NK-92 (cell line): ENCODE results near the gene DVL2.
"Not testable (repeated sequence)": the region's sequence is repeated elsewhere in the genome, so short reads cannot be mapped to it uniquely, and the experiment has no call there.

Experiments used
- DNase-seq: peaks from one replicate; lab custom pipeline; 2025; ENCODE audit not compliant: unreplicated experiment; lab: John Stamatoyannopoulos, UW

Gene DVL2

GRCh38 chr17:7256766-7257456, 22.6 kb upstream of the DVL2 start:
- no peak for DNase-seq

DNA sequence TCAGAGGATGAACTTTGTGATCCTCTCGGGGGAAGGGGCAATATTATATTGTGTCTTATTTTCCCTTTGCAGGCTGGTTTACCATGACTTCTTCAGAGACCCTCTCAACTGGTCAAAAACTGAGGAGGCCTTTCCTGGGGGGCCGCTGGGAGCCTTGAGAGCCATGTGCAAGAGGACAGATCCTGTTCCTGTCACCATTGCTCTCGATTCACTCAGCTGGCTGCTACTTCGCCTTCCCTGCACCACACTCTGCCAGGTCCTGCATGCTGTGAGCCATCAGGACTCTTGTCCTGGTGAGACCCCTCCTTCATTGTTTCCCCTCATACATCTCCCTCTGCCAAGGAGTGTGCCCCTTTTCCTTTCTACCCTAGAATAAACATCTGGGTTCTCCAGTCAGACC, 20.2 kb upstream of the DVL2 start:
- DNase-seq, result no peak

DNA sequence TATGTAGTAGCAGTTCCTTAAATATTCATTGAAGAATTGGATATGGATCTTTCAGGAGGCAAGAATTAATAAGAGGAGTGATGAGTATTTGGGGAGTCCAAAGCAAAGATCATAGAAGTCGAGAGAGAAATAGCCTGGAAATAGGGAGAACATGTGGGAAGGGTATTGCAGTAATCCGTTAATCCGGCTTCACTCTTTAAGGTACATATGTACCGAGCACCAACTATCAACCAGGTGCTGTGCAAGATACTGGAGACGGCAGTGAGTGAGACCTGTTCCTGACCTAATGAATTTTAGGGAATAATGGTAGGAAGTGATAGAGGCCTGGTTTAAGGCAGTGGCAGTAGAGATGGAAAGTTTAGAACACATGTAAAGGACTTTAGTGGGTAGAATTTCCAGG, 18.8 kb upstream of the DVL2 start:
- DNase-seq, result no peak

DNA sequence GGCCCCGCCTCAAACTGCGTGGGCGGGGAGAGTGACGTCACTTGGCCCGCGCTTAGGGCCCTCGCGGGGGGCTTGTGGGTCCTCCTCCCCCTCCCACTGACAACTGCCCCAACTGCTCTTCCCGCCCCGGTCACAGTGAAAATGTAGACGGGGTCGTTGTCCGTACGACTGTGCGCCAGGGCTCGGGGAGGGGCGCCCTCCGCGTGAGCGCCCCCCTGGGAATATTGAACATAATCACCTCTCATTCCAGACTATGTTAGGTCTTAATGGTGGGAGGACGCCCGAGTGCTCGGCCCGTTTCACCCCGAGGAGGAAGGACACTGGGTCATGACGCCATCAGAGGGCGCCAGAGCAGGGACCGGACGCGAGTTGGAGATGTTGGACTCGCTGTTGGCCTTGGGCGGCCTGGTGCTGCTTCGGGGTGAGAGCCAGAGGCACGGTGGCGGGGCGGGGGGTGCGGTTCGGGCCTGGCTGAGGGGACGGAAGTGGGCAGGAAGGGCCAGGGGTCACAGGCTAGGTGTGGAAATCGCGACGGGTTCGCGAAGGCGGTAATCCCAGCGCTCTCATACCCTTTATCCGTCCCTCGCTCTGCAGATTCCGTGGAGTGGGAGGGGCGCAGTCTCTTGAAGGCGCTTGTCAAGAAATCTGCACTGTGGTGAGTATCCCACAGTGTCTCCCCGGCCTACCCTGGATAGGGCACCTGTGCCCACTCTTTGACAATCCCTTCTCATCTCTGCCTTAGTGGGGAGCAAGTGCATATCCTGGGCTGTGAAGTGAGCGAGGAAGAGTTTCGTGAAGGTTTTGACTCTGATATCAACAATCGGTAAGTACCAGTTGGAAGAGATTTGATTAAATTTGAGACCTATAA, 18.1 kb upstream of the DVL2 start, which contains the start of gene ELP5:
TSS of gene ELP5 (plus strand) at position 40 of the 868 bp plus-strand sequence. CDS start at position 376, 336 bp downstream.
- peak; percentile 7 for DNase-seq

- DNase-seq, result peak; percentile 84
These were observed 17.4 kb upstream of the DVL2 start, which contains the start of gene CTDNEP1 for GRCh38 chr17:7251661-7252175. Gene CTDNEP1 (minus strand): TSS chr17:7251734. CDS start chr17:7251296, 438 bp downstream.

DNA sequence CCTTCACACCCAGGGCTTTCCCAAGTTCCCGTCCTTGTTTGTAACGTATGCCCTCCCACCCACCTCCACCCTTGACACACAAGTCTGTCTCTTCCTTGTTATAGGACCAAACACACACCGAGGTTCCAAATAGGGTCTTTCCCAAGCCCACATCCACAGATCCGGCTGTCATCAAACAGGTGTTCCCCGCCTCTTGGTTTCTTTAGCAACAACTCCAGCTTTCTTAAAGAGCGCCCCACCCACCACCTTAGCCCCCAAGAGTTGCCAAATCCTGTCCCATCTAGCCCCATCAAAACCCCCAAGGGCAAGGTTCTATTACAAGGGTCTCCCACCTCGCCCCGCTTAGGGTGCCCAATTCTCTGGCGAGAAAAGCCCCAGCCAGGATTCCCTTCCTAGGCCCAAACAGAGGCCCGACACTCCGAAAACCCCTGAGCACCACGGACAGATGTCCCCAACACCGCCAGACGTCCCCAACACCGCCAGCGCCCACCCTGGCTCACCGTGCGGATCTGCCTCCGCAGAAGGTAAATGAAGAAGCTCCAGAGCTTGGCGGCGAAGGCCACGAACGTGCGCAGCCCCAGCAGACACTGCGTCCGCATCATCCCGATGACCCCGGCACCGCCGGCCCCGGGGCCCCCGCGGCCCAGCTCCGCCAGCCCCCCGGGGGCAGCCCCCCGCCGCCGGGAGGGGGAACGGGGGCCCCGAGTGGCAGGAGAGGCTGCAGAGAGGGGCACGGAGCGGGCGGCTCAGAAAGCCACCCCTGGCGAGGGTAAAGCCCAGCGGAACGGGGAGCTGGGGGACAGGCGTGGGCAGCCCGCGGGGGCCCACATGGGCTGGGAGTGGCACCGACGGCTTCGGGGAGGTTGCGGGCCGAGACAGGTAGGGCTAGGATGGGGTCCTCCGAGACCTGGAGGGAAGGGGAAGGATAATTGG, 16.6 kb upstream of the DVL2 start:
- DNase-seq, result no peak

DNA sequence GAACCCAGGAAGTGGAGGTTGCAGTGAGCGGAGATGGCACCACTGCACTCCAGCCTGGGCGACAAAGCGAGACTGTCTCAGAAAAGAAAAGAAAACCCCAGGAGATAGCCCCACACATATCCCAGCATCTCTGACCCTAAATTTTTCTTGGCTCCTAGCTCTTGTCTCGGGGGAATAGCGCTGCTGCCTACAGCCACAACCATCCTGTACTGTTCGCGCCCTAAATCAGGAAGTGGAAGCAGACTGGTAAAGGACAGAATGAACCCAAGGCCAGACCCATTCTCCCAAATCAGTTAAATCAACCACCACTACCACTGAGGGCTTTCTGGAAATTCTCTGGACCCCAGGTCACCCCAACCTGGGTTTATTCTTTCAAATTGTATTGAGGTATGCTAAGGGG, 15.5 kb upstream of the DVL2 start:
- no peak for DNase-seq

DNA sequence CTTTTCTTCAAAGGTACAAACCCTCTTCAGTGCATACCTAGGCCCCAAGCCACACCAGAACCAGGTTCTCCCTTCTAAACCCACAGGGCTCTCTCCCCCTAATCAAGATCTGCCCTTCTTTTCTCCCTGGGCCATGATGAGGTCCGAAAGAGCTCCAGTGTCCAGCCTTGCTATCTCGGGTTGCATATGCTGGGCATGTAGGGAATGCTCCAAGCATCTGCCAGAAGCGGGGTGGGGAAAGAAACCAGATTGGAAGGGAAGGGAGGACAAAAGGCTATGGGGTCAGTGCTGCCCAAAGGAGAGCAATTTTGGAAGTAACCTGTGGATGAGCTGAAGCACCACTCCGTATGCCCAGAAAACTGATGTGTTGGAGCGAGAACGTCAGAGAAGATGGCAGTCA, 14.9 kb upstream of the DVL2 start:
- DNase-seq, result no peak

DNA sequence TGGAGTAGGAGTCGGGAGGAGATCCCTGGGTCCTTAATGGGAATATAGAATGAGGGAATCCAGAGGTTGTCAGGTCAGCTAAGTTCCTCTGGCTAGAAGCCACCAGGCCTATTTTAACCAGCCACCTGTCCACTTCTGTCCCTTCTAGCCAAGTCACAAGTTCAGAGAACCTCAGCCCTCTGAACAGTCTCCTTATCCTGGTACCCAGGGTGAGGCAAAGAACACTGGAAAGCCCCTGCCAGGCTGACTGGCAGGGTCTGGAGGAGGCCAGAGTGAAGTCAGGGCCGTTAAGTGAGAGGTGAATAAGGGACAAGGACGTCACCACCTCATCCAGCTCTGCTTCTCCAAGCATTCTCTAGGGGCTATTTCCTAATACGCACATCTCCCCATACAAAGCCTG, 14.5 kb upstream of the DVL2 start:
- DNase-seq, result no peak

GRCh38 chr17:7246779-7247178, 12.5 kb upstream of the DVL2 start:
- no peak for DNase-seq

GRCh38 chr17:7243838-7244237, 9.5 kb upstream of the DVL2 start:
- not testable (repeated sequence) for DNase-seq

DNA sequence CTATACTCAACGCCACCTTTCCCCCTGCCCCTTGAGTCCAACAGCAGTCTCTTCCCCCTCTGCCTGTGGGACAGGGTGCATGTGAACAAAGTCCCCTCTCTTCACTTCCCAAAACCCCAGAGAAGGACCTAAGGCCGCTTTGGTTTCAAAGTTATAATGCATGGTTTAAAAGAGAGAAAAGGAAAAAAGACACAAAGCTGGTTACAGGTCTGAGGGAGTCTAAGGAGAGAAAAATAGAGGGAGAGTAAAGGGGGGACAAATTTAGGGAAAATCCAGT, 9.1 kb upstream of the DVL2 start:
- no peak for DNase-seq

DNA sequence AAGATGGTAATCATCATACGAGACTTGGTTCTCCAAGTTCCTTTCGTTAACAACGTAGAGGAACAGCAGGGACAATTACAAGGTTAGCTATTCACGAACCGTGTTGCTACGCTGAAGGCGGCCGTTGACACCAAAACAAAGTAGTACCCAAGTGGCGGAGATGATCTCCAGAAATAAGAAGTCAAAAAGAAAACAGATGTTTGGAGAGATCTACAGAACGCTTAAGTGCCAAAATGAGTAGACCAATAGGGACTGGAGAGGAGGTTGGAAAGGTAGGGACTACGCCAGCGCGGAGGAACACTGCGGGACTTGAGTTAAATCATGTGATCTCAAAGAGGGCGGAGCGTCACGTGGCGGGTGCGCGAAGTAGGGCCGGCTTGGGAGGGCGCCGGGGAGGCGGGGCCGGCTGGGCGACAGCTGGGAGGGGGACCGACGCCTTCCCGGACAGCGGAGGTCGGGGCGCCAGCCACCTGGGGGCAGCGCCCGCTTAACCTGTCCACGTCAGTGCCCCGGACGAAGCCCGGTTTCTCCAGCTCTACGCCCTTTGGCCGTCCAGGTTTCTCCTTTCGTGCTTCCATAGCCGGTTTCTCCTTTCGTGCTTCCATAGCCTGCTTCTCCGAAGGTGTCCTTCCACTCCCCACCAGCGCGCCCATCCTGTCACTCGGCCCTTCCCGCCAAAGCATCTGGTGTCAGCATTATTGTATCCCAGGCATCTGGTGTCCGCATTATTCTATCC, 8.6 kb upstream of the DVL2 start:
- DNase-seq, result peak; percentile 33

DNA sequence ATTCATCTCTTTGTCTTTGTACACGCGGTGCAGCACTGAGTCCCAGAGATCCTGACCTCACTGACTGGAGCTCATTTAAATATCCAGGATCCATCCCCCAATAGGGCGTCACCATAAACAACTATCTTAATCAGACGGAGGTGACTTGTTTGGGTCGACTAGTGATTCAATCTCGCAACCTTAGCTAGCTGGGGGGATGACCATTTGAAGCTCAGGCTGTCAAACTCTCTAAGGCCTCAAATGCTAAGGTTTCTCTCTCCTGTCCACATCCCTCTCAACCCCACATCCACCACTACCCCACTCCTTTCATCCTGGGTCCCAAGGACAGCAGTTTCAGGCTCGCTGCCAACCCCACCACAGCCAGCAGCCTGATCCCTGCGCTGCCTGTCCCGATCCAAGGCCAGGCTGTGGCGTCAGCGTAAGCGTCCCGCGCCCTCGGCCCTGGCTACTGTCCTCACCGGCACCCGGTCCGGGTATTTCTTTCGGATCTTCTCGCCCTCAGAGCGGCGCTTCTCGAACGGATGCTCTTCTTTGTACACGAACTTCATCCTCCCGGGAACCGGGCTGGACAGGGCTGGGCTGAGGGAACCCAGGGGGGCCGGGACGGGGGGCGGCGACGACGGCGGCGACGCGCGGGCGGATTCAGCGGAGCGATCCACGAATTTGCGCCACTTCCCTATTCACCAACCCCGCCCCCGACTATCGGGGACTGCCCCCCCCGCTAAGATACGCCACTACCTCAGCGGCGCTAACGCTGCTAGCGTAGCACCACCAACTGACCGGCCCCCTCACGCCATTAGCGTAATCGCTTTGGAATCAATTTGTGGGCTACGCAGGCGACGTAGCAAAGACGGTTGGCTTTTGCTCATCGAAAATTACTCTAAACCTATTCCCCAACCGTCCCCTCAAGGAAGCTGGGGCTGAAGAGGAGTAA, 7.7 kb upstream of the DVL2 start, which contains the start of gene GABARAP:
TSS of gene GABARAP (minus strand) at position 667 of the 934 bp plus-strand sequence. CDS start at position 548, 119 bp downstream.
- peak; percentile 16 for DNase-seq

GRCh38 chr17:7241090-7241733, 6.9 kb upstream of the DVL2 start:
- no peak for DNase-seq

DNA sequence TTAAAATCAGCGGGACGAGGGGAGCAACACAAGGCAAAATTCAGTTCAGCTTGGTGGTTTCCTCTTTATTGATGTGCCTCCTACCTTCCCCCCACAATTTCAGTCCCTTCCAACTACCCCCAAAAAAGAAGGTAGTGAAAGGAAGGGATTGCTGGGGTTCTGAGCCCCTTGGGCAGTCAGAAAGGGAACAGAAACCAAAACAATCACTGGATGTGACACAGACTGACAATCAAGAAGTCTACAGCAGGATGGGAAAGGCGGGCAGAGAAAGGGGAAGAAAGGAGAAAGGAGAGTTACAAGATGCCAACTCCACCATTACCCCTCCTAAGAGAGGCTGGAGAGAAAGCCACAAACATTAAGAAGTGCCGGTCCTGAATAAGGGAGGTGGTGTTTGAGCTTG, 6.1 kb upstream of the DVL2 start:
- no peak for DNase-seq

DNA sequence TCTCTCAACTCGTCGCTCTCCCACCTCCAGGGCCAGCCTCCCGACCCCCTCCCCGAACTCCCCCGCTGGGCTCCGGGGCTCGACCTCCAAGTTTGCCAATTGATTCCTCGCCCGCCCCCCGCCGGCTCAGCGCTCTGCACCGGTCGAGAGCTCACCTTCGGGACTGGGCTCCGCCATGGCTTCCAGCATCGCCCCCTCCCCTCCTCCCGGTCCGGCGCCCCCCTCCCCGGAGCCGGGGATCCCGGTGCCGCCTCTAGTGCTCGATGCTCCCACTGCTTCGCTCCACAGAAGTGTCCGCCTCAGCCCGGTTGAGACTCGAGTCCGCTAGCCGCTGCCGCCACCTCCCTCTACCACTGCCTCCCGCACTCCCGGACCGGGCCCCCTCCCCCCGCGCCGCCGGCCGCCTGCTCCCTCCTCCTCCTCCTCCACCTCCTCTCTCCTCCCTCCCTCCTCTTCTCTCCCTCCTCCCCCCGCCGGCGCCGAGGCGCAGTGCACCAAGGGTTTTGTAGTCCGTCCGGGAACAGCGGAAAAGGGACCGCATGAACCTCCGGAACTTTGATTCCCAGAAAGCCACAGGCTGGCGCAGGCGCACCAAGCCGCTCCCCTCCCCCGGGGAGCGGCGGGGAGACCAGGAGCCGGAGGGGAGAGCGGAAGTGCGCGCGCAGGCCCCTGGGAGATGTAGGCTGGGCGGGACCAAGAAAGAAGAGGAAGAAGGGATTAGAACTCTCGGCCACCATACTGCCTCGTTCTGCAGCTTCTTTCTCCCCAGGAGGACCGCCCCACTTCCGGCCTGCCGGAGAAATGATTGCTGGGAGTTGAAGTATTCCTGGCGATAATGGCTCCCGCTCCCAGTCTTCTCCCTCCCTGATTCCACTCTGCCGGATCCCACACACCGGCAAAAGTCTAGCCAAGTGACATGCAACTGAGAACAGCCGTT, 5.0 kb upstream of the DVL2 start, which contains the start of gene PHF23:
TSS of gene PHF23 (minus strand) at position 367 of the 937 bp plus-strand sequence. CDS start at position 189, 178 bp downstream.
- DNase-seq, result peak; percentile 68
